H9 (cell line): ENCODE measurements around the gene NDUFV2. TPM values are rescaled to one million over a fixed set of nuclear protein-coding genes. Genes with fewer than 3 reads are reported as not detected.

Experiments used
- DNase-seq: peaks from one replicate; pipeline ENCODE4 v3.0.0-alpha.2; 2017
- H2AFZ ChIP-seq: one replicate; pipeline ENCODE4 v1.6.1; 2013; ENCODE audit warnings: mild to moderate bottlenecking, low read length, control low read depth, moderate library complexity
- H2AK5ac ChIP-seq: 2 replicates; pipeline ENCODE4 v1.6.1; 2013; ENCODE audit warnings: low read length, control low read depth, mixed read lengths; ENCODE audit not compliant: insufficient read length
- H2BK120ac ChIP-seq: one replicate; pipeline ENCODE4 v1.6.1; 2013; ENCODE audit warnings: low read depth, mild to moderate bottlenecking, low read length, control low read depth, inconsistent platforms; ENCODE audit not compliant: poor library complexity, severe bottlenecking
- H2BK12ac ChIP-seq: 2 replicates; pipeline ENCODE4 v1.6.1; 2013; ENCODE audit warnings: low read length, control low read depth, mixed read lengths, low read depth; ENCODE audit not compliant: insufficient read length
- H2BK15ac ChIP-seq: 2 replicates; pipeline ENCODE4 v1.6.1; 2013; ENCODE audit warnings: low read depth, low read length, control low read depth
- H2BK20ac ChIP-seq: one replicate; pipeline ENCODE4 v1.6.1; 2013; ENCODE audit warnings: low read depth, mild to moderate bottlenecking, low read length, control low read depth, inconsistent platforms; ENCODE audit not compliant: poor library complexity, severe bottlenecking
- H2BK5ac ChIP-seq: 2 replicates; pipeline ENCODE4 v1.6.1; 2013; ENCODE audit warnings: low read length, control low read depth, mixed read lengths; ENCODE audit not compliant: insufficient read length
- H3K14ac ChIP-seq: 2 replicates; pipeline ENCODE4 v1.6.1; 2013; ENCODE audit warnings: low read length, control low read depth; ENCODE audit not compliant: insufficient read depth
- H3K18ac ChIP-seq: 2 replicates; pipeline ENCODE4 v1.6.1; 2013; ENCODE audit warnings: low read depth, mild to moderate bottlenecking, mixed read lengths, low read length, control low read depth; ENCODE audit not compliant: insufficient read length
- H3K23ac ChIP-seq: 2 replicates; pipeline ENCODE4 v1.6.1; 2013; ENCODE audit warnings: low read length, control low read depth, mixed read lengths, low read depth; ENCODE audit not compliant: insufficient read length
- H3K23me2 ChIP-seq: 2 replicates; pipeline ENCODE4 v1.6.1; 2013; ENCODE audit warnings: low read depth, mild to moderate bottlenecking, mixed read lengths, low read length, control low read depth; ENCODE audit not compliant: insufficient read length, poor library complexity, severe bottlenecking
- H3K27ac ChIP-seq: 2 replicates; pipeline ENCODE4 v1.5.1; 2013; ENCODE audit warnings: low read length, control low read depth, mixed read lengths, low read depth; ENCODE audit not compliant: insufficient read length
- H3K27me3 ChIP-seq: 2 replicates; pipeline ENCODE4 v1.6.1; 2013; ENCODE audit warnings: low read length, control low read depth, inconsistent platforms; ENCODE audit not compliant: insufficient read depth
- H3K4ac ChIP-seq: 2 replicates; pipeline ENCODE4 v1.6.1; 2013; ENCODE audit warnings: low read depth, mild to moderate bottlenecking, control low read depth, inconsistent platforms, low read length, moderate library complexity
- H3K4me1 ChIP-seq: 2 replicates; pipeline ENCODE4 v1.6.1; 2013; ENCODE audit warnings: low read length, control low read depth, inconsistent platforms; ENCODE audit not compliant: insufficient read depth
- H3K4me2 ChIP-seq: 2 replicates; pipeline ENCODE4 v1.6.1; 2013; ENCODE audit warnings: low read length, control low read depth, mixed read lengths; ENCODE audit not compliant: insufficient read length, insufficient read depth
- H3K56ac ChIP-seq: 2 replicates; pipeline ENCODE4 v1.6.1; 2013; ENCODE audit warnings: low read depth, mild to moderate bottlenecking, mixed read lengths, low read length, control low read depth; ENCODE audit not compliant: insufficient read length
- H3K79me1 ChIP-seq: 2 replicates; pipeline ENCODE4 v1.6.1; 2013; ENCODE audit warnings: low read depth, mild to moderate bottlenecking, moderate library complexity, low read length, control low read depth, inconsistent platforms; ENCODE audit not compliant: insufficient read depth, poor library complexity, severe bottlenecking
- H3K79me2 ChIP-seq: 2 replicates; pipeline ENCODE4 v1.6.1; 2013; ENCODE audit warnings: low read length, control low read depth, inconsistent platforms; ENCODE audit not compliant: insufficient read depth
- H3K9ac ChIP-seq: 2 replicates; pipeline ENCODE4 v1.6.1; 2013; ENCODE audit warnings: low read length, control low read depth, mixed read lengths; ENCODE audit not compliant: insufficient read length; ENCODE audit errors: extremely low read depth
- H3K9me3 ChIP-seq: one replicate; pipeline ENCODE4 v1.6.1; 2013; ENCODE audit warnings: low read depth, low read length, inconsistent platforms; ENCODE audit not compliant: control insufficient read depth
- H3T11ph ChIP-seq: one replicate; pipeline ENCODE4 v1.6.1; 2013; ENCODE audit warnings: mild to moderate bottlenecking, low read length, control low read depth, inconsistent platforms
- H4K20me1 ChIP-seq: one replicate; pipeline ENCODE4 v1.6.1; 2013; ENCODE audit not compliant: control insufficient read depth, insufficient read length, insufficient read depth
- H4K5ac ChIP-seq: 2 replicates; pipeline ENCODE4 v1.6.1; 2013; ENCODE audit warnings: low read depth, mild to moderate bottlenecking, mixed read lengths, low read length, control low read depth; ENCODE audit not compliant: insufficient read length
- H4K8ac ChIP-seq: replicated peaks from 2 replicates; pipeline ENCODE4 v1.6.1; 2013; ENCODE audit warnings: low read length, control low read depth, mixed read lengths, low read depth; ENCODE audit not compliant: insufficient read length
- H4K91ac ChIP-seq: 2 replicates; pipeline ENCODE4 v1.6.1; 2013; ENCODE audit warnings: low read depth, mild to moderate bottlenecking, moderate library complexity, mixed read lengths, low read length, control low read depth; ENCODE audit not compliant: insufficient read length
- H3K27ac Mint-ChIP-seq, 3 experiments: 2 replicates in 2 of 3; 3 replicates in 1 of 3; pipeline ENCODE4 v1.8.0; 2020 to 2021; ENCODE audit warnings: mixed read lengths in 3 of 3, mild to moderate bottlenecking in 1 of 3, moderate library complexity in 1 of 3
- H3K27me3 Mint-ChIP-seq: 2 replicates; pipeline ENCODE4 v1.8.0; 2021; ENCODE audit warnings: low read depth, mild to moderate bottlenecking, moderate library complexity, mixed read lengths
- H3K36me3 Mint-ChIP-seq, 3 experiments: 2 replicates in 2 of 3; 3 replicates in 1 of 3; pipeline ENCODE4 v1.8.0; 2020 to 2021; ENCODE audit warnings: low read depth in 3 of 3, mixed read lengths in 3 of 3; ENCODE audit not compliant: insufficient read depth in 1 of 3
- H3K4me1 Mint-ChIP-seq, 2 experiments: 2 replicates each; pipeline ENCODE4 v1.8.0; 2020; ENCODE audit warnings: mixed read lengths in 2 of 2
- H3K4me3 Mint-ChIP-seq, 2 experiments: 2 replicates in 1 of 2; 3 replicates in 1 of 2; pipeline ENCODE4 v1.8.0; 2020 to 2021; ENCODE audit warnings: mild to moderate bottlenecking in 2 of 2, mixed read lengths in 2 of 2, moderate library complexity in 1 of 2
- H3K9me3 Mint-ChIP-seq, 2 experiments: 2 replicates in 1 of 2; 3 replicates in 1 of 2; pipeline ENCODE4 v1.8.0; 2020; ENCODE audit warnings: mild to moderate bottlenecking in 2 of 2, mixed read lengths in 2 of 2, moderate library complexity in 1 of 2
- CTCF ChIP-seq: fragments of 200-600 bp; sonication (generic); conservative IDR thresholded peaks from 3 replicates; pipeline ENCODE4 v1.8.0; 2021; ENCODE audit warnings: antibody characterized with exemption, mild to moderate bottlenecking
- WGBS: extraction: QIAGEN DNeasy Blood & Tissue Kit; methylation state at CpG from one replicate; pipeline ENCODE4 v1.1.7; 2013; ENCODE audit warnings: missing lambda C conversion rate, low lambda C conversion rate, mixed read lengths; ENCODE audit not compliant: insufficient read length; ENCODE audit errors: extremely low coverage; 5-methylcytosine and 5-hydroxymethylcytosine counted together
- total RNA-seq: library from RNA; stranded (reverse); gene quantifications from 2 replicates; pipeline ENCODE4 v1.2.1, GENCODE V29; 2021

NDUFV2 gene
- total RNA-seq, 1 experiment from 2014 or later = 206 TPM

GRCh38 chr18:9104244-9104901 is 1.9 kb downstream of the NDUFV2 start:
- Histone ChIP-seq H3K23me2 (peaks cover 9% of the 10 kb centered on the region), H2BK20ac (no peak overlapping the region), H2AK5ac (no peak overlapping the region), H4K8ac (no peak overlapping the region), H3K4me2 (peak overlapping the region; percentile 98), H3K9ac (peak overlapping the region; percentile 32), H3K56ac (no peak overlapping the region), H3K4ac (no peak overlapping the region), H3T11ph (no peak overlapping the region), H3K9me3 (no peaks in the 10 kb centered on the region), H3K79me2 (peaks cover 50% of the 10 kb centered on the region), H2BK5ac (no peak overlapping the region), H2BK15ac (no peak overlapping the region), H2AFZ (no peak overlapping the region), H4K20me1 (no peaks in the 10 kb centered on the region), H2BK12ac (no peak overlapping the region), H3K23ac (no peak overlapping the region), H3K79me1 (no peaks in the 10 kb centered on the region), H3K27me3 (no peaks in the 10 kb centered on the region), H3K18ac (no peak overlapping the region), H2BK120ac (no peak overlapping the region), H4K91ac (no peak overlapping the region), H3K27ac (no peak overlapping the region), H3K14ac (no peak overlapping the region), H4K5ac (no peak overlapping the region), H3K4me1 (peaks cover 5% of the 10 kb centered on the region; the same call in 1 of the 2 replicates)
- WGBS = no CpG with 5 or more reads among the region's 5 CpGs
- H3K4me1 Mint-ChIP-seq = peaks cover 63 to 73% of the 10 kb centered on the region in 2 experiments
- peak overlapping the region; percentile 87 to 94 for H3K4me3 Mint-ChIP-seq
- TF ChIP-seq CTCF = no peak
- H3K27me3 Mint-ChIP-seq = no peaks in the 10 kb centered on the region
- peak overlapping the region; percentile 56 to 95 (median 59); a peak in 6 of 7 replicates for H3K27ac Mint-ChIP-seq
- DNase-seq = no peak
- no peaks in the 10 kb centered on the region for H3K9me3 Mint-ChIP-seq
- peaks cover 2 to 23% (median 9%) of the 10 kb centered on the region in 3 experiments; a peak in 5 of 7 replicates for H3K36me3 Mint-ChIP-seq
